ENCODE data around the gene DPH2. TPM values are rescaled to one million over a fixed set of nuclear protein-coding genes. Genes with fewer than 3 reads are reported as not detected.

DPH2 gene, protein sequence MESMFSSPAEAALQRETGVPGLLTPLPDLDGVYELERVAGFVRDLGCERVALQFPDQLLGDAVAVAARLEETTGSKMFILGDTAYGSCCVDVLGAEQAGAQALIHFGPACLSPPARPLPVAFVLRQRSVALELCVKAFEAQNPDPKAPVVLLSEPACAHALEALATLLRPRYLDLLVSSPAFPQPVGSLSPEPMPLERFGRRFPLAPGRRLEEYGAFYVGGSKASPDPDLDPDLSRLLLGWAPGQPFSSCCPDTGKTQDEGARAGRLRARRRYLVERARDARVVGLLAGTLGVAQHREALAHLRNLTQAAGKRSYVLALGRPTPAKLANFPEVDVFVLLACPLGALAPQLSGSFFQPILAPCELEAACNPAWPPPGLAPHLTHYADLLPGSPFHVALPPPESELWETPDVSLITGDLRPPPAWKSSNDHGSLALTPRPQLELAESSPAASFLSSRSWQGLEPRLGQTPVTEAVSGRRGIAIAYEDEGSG
- total RNA-seq (2022; extraction: Qiagen RNA extraction; ENCODE audit: low read depth), result 40.4 to 48.2 TPM (median 43.8 TPM) in 5 replicates

DNA sequence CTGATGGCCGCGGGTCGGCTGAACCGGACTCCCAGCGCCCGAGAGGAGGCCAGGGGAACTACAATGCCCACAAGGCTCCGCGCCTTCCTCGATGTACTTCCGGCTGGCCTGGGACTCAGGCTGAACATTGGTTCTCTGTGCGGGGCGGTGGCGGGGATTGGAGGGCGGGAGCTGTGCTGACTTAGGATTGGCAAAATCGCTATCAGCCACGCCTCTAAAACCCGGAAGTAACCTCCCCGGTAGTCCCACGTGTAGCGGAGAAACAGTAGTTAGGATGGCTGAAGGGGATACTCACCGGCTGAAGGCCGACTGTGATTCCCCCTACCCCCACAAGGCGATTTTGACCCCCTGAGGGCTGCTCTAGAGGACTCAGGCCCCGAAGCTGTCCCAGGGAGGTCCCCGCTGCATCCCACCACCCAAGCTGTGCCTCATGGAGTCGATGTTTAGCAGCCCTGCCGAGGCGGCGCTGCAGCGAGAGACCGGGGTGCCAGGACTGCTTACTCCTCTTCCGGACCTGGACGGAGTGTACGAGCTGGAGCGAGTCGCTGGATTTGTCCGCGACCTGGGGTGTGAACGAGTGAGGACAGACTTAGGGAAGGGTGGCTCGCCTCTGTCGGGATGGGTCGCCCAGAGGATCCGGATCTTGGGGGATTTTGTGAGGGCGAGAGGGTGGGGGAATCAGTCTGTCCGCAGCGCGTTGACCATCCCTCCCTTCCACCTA lies at the start of gene DPH2:
Gene DPH2 (plus strand): TSS at position 265 of the 721 bp plus-strand sequence. CDS start 166 bp downstream, at position 431.

DNA sequence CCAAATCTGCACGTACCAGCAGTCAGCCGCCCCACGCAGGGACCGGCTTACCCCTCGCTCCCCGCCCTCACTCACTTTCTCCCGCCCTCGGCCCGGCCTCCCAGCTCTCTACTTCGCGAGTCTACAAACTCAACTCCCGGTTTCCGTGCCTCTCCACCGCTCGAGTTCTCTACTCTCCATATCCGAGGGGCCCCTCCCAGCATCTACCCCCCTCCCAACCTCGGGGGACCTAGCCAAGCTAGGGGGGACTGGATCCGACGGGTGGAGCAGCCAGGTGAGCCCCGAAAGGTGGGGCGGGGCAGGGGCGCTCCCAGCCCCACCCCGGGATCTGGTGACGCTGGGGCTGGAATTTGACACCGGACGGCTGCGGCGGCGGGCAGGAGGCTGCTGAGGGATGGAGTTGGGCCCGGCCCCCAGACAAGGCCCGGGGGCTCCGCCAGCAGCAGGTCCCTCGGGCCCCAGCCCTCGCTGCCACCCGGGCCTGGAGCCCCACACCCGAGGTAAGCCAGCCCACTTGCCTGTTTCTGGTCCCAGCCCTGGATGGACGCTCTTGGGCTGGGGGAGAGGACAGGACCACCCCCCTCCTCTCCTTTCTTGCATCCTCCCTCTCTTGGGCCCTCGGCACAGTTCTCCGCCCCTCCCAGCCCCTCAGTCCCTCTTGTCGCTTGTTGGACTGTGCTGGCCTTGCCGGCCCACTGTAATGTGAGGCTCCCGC lies 36.3 kb upstream of the DPH2 start, which contains the start of gene ARTN:
Gene ARTN (plus strand): TSS at position 416 of the 715 bp plus-strand sequence. CDS start 1,856 bp downstream, outside the sequence.

DNA sequence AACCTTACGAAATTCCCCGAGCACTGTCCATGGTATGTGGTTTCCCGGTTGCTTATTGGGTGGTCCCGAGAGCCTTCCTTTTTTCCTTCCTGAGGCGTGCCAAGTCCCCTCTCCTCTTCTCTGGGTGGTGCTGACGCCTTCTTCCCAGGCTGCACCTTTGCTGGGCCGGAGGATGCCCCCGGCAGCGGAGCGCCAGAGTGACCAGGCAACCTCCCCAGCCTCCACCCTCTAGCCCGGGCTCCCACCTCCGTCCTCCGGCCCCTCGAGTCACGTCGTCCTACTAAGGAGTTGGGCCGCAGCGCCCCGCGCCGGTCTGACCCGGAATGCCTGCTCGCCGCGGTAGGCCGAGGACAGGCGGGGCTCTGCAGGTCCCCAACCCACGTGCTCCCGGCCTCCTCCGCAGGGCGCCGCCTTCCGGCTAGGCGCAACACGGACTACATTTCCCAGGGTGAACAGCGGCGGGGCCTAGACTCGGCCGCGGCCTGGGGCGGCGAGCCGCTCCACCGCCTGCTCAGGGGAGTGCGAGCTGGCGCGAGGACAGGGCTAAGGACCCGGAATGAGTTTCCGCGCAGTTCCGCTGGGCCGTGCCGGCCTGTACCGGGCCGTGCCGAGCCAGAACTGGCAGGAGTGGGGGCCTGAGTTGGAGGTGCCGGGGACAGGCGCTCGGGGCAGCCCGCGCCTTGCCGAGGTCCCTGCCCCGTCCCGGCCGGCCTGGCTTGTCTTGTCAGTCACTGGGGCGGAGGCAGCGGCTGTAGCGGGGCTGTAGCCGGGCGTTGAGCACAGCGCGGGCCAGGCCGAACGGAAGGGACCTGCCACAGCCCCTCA lies 23.4 kb upstream of the DPH2 start, which contains the start of gene IPO13:
Gene IPO13 (plus strand): TSS at position 715 of the 825 bp plus-strand sequence. CDS start 651 bp downstream, outside the sequence.

DNA sequence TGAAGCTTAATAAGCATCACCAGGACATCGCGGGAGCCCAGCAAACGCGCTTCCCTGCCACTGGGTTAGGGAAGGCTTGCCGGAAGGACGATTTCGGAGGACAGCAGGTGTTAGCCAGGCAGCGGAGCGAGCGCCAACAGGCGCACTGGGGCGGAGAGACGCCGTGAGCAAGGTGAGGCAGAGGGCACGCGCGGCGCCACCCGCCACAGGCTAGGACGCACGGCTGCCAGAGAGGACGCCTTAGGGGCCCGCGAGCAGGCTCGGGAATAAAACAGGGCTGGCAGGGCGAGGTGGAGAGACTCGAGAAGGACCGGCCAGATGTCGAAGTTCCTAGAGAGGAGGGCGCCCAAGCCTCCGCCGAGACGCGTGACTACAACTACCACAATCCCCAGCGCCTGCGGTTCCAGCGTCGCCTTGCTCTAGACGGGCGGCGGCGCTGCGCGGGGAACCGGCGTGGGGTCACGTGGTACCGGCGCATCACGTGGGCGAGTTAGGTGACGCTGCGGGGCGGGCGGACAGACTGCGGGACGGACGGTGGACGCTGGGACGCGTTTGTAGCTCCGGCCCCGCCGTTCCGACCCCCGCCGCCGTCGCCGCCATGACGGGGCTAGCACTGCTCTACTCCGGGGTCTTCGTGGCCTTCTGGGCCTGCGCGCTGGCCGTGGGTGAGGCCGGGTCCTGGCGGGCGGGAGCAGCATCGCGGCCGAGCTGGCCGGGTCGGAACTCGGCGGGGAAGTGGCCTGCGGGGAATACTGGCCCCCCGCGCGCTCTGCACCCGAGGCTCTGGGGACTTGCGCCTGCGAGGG lies 4.8 kb downstream of the DPH2 start, which contains the start of gene ATP6V0B:
Gene ATP6V0B (plus strand): TSS at position 518 of the 806 bp plus-strand sequence. CDS start 81 bp downstream, at position 599.

DNA sequence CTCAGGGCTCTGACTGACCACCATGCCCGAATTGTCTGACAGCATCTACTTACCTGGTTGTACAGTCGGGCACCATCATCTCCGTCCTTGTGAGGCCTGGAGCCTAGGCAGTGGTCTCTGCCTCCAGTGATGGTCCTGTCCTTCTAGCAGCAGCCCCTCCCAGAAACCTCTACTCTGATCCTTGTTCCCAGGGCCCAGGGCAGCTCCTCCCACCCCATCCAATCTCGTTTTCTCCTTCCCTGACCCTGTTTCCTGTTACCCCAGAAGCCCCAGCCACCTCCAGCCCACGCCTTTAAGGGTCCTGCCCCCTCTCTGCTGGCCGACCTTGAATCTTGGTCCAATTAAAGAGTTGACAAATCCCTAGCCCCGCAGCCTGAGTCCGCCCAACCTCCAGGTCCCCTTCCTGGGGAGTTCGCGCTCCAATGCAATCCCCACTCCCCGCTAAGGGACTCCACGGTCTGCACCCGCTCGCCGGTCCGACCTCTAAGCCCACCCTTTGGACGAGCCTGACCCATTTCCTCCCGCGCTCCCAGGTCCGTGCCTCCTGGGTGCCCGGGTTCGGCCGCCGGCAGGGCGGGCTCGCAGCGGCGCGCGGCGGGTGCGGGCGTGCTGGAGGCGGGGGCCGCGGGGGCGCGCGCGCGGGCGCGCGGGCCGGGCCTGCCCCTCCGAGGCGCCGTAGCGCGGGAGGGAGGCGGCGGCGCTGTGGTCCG lies 8.9 kb downstream of the DPH2 start, which contains the start of gene B4GALT2:
Gene B4GALT2 (plus strand): TSS at position 660 of the 710 bp plus-strand sequence. CDS start 1,951 bp downstream, outside the sequence.

DNA sequence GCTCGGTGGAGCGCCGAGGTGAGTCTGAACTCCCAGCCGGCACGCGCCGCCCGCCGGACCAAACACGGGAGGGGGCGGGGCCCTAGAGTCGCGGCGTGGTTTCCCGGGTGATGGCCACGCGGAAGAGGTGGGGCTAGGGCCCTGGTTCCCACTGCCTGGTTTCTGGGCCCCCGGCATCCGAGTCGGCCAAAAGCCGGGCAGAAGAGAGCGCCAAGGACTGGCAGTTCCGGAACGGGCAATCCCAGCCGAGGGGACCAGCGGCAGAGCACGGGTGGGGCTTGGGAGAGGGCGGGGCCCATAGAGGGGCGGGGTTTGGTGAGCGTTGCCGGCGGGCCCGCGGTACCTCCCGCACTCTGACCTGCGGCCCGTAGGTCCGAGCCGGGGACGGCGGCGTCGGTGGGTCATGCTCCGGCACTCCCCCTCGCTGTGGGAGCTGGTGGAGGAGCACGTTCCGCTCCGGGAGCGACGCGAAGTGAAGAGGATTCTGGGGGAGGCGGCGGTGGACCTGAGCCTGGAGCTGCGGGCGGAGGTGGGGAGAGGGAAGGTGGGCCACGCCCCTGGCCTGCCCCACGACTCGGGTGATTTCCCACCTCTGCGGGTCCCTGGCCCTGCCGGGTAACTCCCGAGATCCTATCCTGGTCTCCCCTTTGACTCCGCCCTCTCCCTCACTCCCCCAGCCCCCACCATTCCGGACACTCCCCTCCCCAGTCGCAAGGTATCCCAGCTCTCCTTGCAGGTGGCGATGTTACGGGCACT lies 21.8 kb downstream of the DPH2 start, which contains the start of gene CCDC24:
Gene CCDC24 (plus strand): TSS at position 124 of the 756 bp plus-strand sequence. CDS start 280 bp downstream, at position 404.

Other genes with a start within 250 kb of the DPH2 start
- gene ARTN, start 36.2 kb upstream of the DPH2 start, total RNA-seq (2022; extraction: Qiagen RNA extraction; ENCODE audit: low read depth), result 0.23 to 0.42 TPM (median 0.30 TPM) in 4 of 5 replicates, not detected in the other
- 10.4 to 18.4 TPM (median 15.0 TPM) in 5 replicates for gene IPO13, start 23.1 kb upstream of the DPH2 start, total RNA-seq (2022; extraction: Qiagen RNA extraction; ENCODE audit: low read depth)
- 104 to 166 TPM (median 140 TPM) in 5 replicates for gene ATP6V0B, start 5.0 kb downstream of the DPH2 start, total RNA-seq (2022; extraction: Qiagen RNA extraction; ENCODE audit: low read depth)
- gene B4GALT2, start 9.2 kb downstream of the DPH2 start, total RNA-seq (2022; extraction: Qiagen RNA extraction; ENCODE audit: low read depth), result 51.0 to 71.1 TPM (median 64.6 TPM) in 5 replicates
- 5.8 to 6.8 TPM (median 6.7 TPM) in 5 replicates for gene CCDC24, start 21.6 kb downstream of the DPH2 start, total RNA-seq (2022; extraction: Qiagen RNA extraction; ENCODE audit: low read depth)
- gene SLC6A9, start 61.5 kb downstream of the DPH2 start, total RNA-seq (2022; extraction: Qiagen RNA extraction; ENCODE audit: low read depth), result 13.6 to 17.8 TPM (median 14.4 TPM) in 5 replicates
- gene KLF17, start 148.8 kb downstream of the DPH2 start, total RNA-seq (2022; extraction: Qiagen RNA extraction; ENCODE audit: low read depth), result 0.18 to 0.64 TPM (median 0.31 TPM) in 5 replicates
- not detected in 5 replicates for gene KLF18, start 171.6 kb downstream of the DPH2 start, total RNA-seq (2022; extraction: Qiagen RNA extraction; ENCODE audit: low read depth)
- gene DMAP1, start 243.5 kb downstream of the DPH2 start, total RNA-seq (2022; extraction: Qiagen RNA extraction; ENCODE audit: low read depth), result 19.3 to 21.7 TPM (median 21.1 TPM) in 5 replicates

Measured in A549 treated with DMSO at 1 μM for 4 hours (cell line).